ENCODE data around the gene CYP2F1. TPM values are rescaled to one million over a fixed set of nuclear protein-coding genes. Genes with fewer than 3 reads are reported as not detected.

The CYP2F1 gene
- total and polyA plus RNA-seq, 2 of the 13 experiments (the other 11 are each of a cell fraction or from before 2014, with no cell fraction given), result not detected

GRCh38 chr19:41172297-41173164 lies 58.3 kb downstream of the CYP2F1 start:
- TF ChIP-seq ZNF687 (CRISPR knock-in tag; IDR thresholded peaks at IDR 0.05) (peak; percentile 35; the same call in 1 of the 2 replicates), CTCF (CRISPR knock-in tag; IDR thresholded peaks at IDR 0.05) (peak; percentile 26), ZNF20 (CRISPR knock-in tag; IDR thresholded peaks at IDR 0.05) (no peak), ZFP36 (IDR thresholded peaks at IDR 0.05; ENCODE audit: borderline replicate concordance, low read depth, low read length, partially characterized antibody) (peak; percentile 73), SSRP1 (CRISPR knock-in tag; IDR thresholded peaks at IDR 0.05) (no peak), ZMYM3 (CRISPR knock-in tag; IDR thresholded peaks at IDR 0.05) (peak; percentile 70; the same call in 1 of the 2 replicates), KLF12 (CRISPR knock-in tag; IDR thresholded peaks at IDR 0.05; ENCODE audit: borderline replicate concordance) (no peak)
- ChIA-PET POLR2A (no interaction called here), CTCF (ENCODE audit: low intra/inter-chr PET ratio, low total read pairs) (no interaction called here)
- H4K20me1 ChIP-seq (ENCODE audit: insufficient read depth, low read length), result no peaks in the 10 kb centered on the region
- H3K27ac ChIP-seq (ENCODE audit: extremely low read length, insufficient read depth, low read length), result no peak overlapping the region
- DNase-seq (ENCODE audit: low spot score) (no peak), ATAC-seq (peak; percentile 19; the same call in 1 of the 3 replicates), FAIRE-seq (no peak)
- WGBS (ENCODE audit: low lambda C conversion rate), result 55% methylated on average over 6 of the region's 6 CpGs
- peak overlapping the region; percentile 12; the same call in 1 of the 2 replicates for H3K4me2 ChIP-seq (ENCODE audit: low read depth, low read length)
- H3K4me1 ChIP-seq (ENCODE audit: insufficient read depth, low read length), result peaks cover 69% of the 10 kb centered on the region
- peak overlapping the region in 1 of 3 experiments; percentile 16; a peak in 1 of 6 replicates for H3K4me3 ChIP-seq (replicated peaks in 1 of 3; ENCODE audit: insufficient read depth in 1 of 3, low read depth in 2 of 3, low read length in 3 of 3)
- no peak overlapping the region for H2AFZ ChIP-seq (ENCODE audit: low read length)
- no peaks in the 10 kb centered on the region for H3K36me3 ChIP-seq (replicated peaks in 1 of 2; ENCODE audit: control insufficient read depth in 1 of 2, insufficient read depth in 2 of 2, low read length in 2 of 2)
- intact Hi-C loops (cut with micrococcal nuclease; ENCODE audit: unreplicated experiment) (no loop called here), in situ Hi-C loops (cut with HindIII; ENCODE audit: extremely low pct_ligation_motif_present, low pct_unique_long_range_greater_than_20kb) (no loop called here)
- H3K9ac ChIP-seq (ENCODE audit: insufficient read depth, low read depth, low read length), result no peak overlapping the region
- H3K79me2 ChIP-seq (ENCODE audit: insufficient read depth, low read length), result no peaks in the 10 kb centered on the region
- no TSS peak for BruUV-seq (replicated peaks)
- no peaks in the 10 kb centered on the region for H3K9me3 ChIP-seq (ENCODE audit: low read length)
- no peaks in the 10 kb centered on the region for H3K27me3 ChIP-seq (ENCODE audit: control insufficient read depth in 1 of 2, insufficient read depth in 2 of 2, low read length in 2 of 2)

Data from HepG2 (cell line).